ENCODE results near the gene PCMT1. TPM values are rescaled to one million over a fixed set of nuclear protein-coding genes. Genes with fewer than 3 reads are reported as not detected.

The PCMT1 gene
- total and polyA plus RNA-seq, 2 of the 8 experiments (the other 6 are each of a cell fraction or from before 2014, with no cell fraction given): 84.3 to 91.3 TPM

DNA sequence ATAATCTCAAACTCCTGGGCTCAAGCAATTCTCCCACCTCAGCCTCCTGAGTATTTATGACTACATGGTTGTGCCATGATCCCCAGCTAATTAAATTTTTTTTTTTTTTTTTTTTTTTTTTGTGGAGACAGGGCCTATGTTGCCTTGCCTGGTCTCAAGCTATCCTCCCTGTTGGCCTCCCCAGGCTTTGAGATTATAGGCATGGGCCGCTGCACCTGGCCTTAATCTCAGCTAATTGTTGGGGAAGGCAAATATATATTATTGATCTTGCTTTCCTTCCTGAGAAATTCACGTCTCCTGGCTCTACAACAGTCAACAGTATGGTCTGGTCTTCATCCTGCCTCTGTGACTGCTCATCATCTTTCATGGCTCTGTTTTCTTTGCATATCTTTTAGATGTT lies 20.1 kb downstream of the PCMT1 start (continued):
- TF ChIP-seq, protein P1, sequence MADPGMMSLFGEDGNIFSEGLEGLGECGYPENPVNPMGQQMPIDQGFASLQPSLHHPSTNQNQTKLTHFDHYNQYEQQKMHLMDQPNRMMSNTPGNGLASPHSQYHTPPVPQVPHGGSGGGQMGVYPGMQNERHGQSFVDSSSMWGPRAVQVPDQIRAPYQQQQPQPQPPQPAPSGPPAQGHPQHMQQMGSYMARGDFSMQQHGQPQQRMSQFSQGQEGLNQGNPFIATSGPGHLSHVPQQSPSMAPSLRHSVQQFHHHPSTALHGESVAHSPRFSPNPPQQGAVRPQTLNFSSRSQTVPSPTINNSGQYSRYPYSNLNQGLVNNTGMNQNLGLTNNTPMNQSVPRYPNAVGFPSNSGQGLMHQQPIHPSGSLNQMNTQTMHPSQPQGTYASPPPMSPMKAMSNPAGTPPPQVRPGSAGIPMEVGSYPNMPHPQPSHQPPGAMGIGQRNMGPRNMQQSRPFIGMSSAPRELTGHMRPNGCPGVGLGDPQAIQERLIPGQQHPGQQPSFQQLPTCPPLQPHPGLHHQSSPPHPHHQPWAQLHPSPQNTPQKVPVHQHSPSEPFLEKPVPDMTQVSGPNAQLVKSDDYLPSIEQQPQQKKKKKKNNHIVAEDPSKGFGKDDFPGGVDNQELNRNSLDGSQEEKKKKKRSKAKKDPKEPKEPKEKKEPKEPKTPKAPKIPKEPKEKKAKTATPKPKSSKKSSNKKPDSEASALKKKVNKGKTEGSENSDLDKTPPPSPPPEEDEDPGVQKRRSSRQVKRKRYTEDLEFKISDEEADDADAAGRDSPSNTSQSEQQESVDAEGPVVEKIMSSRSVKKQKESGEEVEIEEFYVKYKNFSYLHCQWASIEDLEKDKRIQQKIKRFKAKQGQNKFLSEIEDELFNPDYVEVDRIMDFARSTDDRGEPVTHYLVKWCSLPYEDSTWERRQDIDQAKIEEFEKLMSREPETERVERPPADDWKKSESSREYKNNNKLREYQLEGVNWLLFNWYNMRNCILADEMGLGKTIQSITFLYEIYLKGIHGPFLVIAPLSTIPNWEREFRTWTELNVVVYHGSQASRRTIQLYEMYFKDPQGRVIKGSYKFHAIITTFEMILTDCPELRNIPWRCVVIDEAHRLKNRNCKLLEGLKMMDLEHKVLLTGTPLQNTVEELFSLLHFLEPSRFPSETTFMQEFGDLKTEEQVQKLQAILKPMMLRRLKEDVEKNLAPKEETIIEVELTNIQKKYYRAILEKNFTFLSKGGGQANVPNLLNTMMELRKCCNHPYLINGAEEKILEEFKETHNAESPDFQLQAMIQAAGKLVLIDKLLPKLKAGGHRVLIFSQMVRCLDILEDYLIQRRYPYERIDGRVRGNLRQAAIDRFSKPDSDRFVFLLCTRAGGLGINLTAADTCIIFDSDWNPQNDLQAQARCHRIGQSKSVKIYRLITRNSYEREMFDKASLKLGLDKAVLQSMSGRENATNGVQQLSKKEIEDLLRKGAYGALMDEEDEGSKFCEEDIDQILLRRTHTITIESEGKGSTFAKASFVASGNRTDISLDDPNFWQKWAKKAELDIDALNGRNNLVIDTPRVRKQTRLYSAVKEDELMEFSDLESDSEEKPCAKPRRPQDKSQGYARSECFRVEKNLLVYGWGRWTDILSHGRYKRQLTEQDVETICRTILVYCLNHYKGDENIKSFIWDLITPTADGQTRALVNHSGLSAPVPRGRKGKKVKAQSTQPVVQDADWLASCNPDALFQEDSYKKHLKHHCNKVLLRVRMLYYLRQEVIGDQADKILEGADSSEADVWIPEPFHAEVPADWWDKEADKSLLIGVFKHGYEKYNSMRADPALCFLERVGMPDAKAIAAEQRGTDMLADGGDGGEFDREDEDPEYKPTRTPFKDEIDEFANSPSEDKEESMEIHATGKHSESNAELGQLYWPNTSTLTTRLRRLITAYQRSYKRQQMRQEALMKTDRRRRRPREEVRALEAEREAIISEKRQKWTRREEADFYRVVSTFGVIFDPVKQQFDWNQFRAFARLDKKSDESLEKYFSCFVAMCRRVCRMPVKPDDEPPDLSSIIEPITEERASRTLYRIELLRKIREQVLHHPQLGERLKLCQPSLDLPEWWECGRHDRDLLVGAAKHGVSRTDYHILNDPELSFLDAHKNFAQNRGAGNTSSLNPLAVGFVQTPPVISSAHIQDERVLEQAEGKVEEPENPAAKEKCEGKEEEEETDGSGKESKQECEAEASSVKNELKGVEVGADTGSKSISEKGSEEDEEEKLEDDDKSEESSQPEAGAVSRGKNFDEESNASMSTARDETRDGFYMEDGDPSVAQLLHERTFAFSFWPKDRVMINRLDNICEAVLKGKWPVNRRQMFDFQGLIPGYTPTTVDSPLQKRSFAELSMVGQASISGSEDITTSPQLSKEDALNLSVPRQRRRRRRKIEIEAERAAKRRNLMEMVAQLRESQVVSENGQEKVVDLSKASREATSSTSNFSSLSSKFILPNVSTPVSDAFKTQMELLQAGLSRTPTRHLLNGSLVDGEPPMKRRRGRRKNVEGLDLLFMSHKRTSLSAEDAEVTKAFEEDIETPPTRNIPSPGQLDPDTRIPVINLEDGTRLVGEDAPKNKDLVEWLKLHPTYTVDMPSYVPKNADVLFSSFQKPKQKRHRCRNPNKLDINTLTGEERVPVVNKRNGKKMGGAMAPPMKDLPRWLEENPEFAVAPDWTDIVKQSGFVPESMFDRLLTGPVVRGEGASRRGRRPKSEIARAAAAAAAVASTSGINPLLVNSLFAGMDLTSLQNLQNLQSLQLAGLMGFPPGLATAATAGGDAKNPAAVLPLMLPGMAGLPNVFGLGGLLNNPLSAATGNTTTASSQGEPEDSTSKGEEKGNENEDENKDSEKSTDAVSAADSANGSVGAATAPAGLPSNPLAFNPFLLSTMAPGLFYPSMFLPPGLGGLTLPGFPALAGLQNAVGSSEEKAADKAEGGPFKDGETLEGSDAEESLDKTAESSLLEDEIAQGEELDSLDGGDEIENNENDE (IDR thresholded peaks at IDR 0.05; ENCODE audit: insufficient replicate concordance, low read length): no peak
- no peak for TF ChIP-seq SRF (IDR thresholded peaks at IDR 0.05; ENCODE audit: low read depth, low read length)
- no peak for TF ChIP-seq KDM4A (IDR thresholded peaks at IDR 0.05; ENCODE audit: low read depth, low read length, severe bottlenecking)
- TF ChIP-seq ATF2 (IDR thresholded peaks at IDR 0.05; ENCODE audit: low read length): no peak
- no peak for TF ChIP-seq BACH1 (IDR thresholded peaks at IDR 0.05; ENCODE audit: low read length)
- no peak for TF ChIP-seq KDM5A (IDR thresholded peaks at IDR 0.05; ENCODE audit: low read length)

Data from H1 (cell line).